Stimulated activated CD8-positive, alpha-beta memory T cell treated with anti-CD3 and anti-CD28 coated beads, Interleukin-2, amount 100 ng/mL, for 48 hours (primary cell): ENCODE results near the gene VAMP3.

Experiments used
- DNase-seq, 2 donors: peaks; one replicate each; pipeline ENCODE4 v3.0.0-alpha.2; 2020; ENCODE audit warnings: low read depth in 2 of 2

The VAMP3 gene

DNA sequence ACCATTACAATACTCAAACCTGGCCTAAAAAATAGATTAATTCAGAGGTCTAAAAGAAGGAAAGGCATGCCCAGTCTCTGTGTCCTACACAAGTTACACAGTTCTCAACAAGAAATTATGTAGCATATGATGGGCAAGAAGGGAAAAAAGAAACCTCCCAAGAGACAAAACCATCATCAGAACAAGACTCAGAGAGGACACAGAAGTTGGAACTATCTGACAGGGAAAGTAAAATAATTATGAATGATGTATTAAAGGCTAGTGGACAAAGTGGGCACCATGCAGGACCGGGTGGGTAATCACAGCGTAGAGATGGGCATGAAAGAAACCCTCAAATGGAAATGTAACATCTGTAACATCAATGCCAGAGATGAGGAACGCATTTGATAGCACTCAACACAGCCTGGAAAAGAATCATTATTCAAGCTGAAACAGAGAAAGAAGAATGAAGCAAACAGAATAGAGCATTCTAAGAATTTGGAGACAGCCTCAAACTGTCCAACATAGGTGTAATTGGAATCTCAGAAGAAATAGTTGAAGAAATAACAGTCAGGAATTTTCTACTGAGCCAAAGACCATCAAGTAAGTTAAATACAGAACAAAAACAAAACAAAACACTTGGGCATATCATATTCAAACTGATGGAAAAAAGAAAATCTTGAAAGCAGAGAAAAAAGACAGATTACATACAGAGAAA, 42.7 kb downstream of the VAMP3 start:
- no peak for DNase-seq

DNA sequence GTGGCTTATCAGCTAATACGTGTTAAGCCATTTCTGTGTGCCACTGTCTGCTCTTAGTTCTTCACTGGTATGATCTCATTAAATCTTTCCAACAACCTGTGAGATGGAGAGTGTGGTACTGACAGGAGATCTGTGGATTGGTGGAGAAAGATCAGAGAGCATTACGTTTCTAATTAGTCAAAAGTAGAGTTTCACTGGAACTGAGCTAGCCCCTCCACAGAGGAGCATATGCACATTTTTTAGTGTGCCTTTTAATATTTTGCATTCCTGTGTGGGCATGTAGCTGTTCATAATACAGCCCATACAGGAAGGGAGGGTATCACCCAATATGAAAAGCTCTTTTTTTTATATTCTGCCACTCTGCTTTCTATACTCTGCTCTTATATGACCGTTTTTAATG, 50.2 kb downstream of the VAMP3 start:
- no peak for DNase-seq

DNA sequence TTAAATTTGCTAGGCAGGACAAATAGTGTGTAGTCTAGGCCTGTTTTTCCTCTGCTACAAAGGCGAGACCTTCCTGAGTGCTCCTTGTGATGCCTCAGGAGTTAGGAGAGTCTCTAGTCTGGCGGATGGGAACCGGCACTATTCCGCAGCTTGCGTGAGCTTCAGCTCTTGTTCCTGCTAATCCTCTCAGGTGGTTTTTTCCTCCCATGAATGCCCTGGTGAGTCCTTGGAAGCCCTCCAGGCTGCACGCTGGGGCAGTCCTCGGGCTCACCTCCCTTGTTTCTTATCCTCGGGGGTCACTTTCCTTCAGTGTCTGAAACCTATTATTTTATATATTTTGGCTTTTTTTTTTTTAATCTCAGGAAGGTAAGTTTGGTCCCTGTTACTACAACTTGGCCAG, 53.6 kb downstream of the VAMP3 start:
- DNase-seq: no peak

GRCh38 chr1:7826363-7826762, 55.3 kb downstream of the VAMP3 start:
- DNase-seq: no peak

DNA sequence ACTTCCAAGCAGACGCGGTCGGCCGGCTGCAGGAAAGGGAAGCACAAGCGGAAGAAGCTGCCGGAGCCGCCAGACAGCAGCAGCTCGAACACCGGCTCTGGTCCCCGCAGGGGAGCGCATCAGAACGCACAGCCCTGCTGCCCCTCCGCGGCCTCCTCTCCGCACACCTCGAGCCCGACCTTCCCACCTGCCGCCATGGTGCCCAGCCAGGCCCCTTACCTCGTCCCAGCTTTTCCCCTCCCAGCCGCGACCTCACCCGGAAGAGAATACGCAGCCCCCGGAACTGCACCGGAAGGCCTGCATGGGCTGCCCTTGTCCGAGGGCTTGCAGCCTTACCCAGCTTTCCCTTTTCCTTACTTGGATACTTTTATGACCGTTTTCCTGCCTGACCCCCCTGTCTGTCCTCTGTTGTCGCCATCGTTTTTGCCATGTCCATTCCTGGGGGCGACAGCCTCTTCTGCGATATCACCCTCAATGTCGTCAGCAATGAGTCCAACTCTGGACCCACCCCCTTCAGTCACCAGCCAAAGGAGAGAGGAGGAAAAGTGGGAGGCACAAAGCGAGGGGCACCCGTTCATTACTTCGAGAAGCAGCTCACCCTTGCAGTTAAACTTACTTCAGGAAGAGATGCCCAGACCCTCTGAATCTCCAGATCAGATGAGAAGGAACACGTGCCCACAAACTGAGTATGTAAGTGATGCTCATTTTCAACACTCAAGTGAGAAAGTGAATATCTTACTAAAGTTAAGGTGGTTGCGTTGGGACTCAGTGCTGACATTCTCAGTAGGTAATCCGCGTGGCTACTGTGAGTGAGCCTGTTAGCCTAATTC, 56.2 kb downstream of the VAMP3 start:
- DNase-seq: peak in 1 of 2 donors; percentile 13
